T-helper 1 cell treated with Interleukin-12 subunit alpha and Interleukin-12 subunit beta and Interleukin-4 antibody, amounts not matched to agents 30 ng/mL and 1 ng/mL, for 36 hours (primary cell): Measurements from ENCODE around the gene ABCC3. TPM values are rescaled to one million over a fixed set of nuclear protein-coding genes. Genes with fewer than 3 reads are reported as not detected.

Experiments used
- intact Hi-C: fragments of 100-400 bp; cut with micrococcal nuclease; formaldehyde crosslinking; loops from one replicate; pipeline ENCODE4 v1.15.1; 2024
- total RNA-seq: library from RNA; stranded (reverse); gene quantifications from 2 replicates; pipeline ENCODE4 v1.2.3, GENCODE V29; 2022

The ABCC3 gene
- total RNA-seq, 1 donor from 2014 or later, result not detected

DNA sequence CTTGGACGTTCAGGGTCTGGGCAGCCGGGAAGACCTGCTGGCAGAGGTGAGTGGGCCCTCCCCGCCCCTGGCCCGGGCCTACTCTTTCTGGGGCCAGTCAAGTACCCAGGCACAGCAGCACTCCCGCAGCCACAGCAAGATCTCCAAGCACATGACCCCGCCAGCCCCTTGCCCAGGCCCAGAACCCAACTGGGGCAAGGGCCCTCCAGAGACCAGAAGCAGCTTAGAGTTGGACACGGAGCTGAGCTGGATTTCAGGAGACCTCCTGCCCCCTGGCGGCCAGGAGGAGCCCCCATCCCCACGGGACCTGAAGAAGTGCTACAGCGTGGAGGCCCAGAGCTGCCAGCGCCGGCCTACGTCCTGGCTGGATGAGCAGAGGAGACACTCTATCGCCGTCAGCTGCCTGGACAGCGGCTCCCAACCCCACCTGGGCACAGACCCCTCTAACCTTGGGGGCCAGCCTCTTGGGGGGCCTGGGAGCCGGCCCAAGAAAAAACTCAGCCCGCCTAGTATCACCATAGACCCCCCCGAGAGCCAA is 8.6 kb upstream of the ABCC3 start:
- intact Hi-C loops, result loop anchor here (1.0 kb wide), 2 partner anchors 79 to 144 kb away; partner anchors contain the start of gene SPATA20

- intact Hi-C loops, result no loop called here
Measured at GRCh38 chr17:50627036-50627781, 7.5 kb upstream of the ABCC3 start.

DNA sequence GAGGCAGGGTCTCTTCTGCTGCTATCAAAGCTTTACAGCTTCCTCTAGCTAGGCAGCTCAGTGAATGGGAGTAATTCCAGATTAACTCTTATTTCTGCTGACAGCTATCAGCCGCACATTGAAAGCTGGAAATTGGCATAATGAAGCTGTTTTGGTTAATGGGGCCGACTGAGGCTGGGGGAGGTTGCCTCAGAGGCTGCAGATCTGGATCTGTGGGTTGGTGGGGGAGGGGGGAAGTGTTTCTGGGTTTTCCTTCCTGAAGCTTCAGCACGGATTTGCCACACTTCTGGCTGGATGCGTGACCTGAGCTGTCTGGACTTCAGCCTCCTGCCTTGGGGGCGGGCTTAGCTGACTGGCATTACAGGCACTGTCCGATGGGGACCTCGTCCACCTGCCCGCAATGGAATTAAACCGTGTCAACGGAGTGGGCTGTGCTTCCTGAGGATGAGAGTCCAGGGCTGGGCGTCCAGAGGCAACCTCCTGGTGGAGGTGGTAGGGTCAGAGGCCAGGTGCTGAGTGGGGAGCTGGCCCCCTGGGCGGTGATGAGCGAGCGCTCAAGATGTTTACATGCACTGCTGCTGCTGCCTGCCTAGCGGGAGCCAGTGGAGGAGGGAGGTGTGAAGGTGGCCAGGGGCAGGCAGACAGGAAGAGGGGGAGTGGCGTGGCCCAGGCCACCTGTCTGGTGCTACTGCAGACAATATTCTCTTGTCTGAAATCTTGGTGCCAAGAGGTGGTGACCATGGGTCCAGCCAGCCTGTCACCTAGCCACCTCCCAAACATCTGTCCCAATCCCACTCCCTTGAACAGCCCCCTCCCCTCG is 6.7 kb upstream of the ABCC3 start:
- intact Hi-C loops, result no loop called here

DNA sequence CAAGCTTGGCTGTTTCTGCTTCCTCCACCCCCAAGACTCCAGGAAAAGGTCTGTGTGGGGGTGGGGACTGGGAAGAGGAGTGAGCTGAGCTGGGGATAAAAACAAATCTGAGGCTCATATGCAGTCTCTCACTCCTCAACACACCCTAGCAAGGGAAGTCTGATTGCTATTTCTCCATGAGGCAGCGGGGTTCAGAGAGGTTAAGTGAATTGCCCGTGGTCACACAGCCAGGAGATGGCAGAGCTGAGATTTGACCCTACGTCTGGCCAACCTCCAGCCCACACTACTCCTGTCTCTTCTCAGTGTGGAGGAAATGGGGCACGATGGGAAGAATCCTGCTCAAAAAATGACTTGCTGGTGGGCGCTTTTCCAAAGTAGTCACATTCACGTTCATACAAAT is 4.8 kb upstream of the ABCC3 start:
- intact Hi-C loops, result loop anchor here (1.0 to 2.0 kb wide), 2 partner anchors 65 to 75 kb away; no protein-coding TSS in a partner anchor

DNA sequence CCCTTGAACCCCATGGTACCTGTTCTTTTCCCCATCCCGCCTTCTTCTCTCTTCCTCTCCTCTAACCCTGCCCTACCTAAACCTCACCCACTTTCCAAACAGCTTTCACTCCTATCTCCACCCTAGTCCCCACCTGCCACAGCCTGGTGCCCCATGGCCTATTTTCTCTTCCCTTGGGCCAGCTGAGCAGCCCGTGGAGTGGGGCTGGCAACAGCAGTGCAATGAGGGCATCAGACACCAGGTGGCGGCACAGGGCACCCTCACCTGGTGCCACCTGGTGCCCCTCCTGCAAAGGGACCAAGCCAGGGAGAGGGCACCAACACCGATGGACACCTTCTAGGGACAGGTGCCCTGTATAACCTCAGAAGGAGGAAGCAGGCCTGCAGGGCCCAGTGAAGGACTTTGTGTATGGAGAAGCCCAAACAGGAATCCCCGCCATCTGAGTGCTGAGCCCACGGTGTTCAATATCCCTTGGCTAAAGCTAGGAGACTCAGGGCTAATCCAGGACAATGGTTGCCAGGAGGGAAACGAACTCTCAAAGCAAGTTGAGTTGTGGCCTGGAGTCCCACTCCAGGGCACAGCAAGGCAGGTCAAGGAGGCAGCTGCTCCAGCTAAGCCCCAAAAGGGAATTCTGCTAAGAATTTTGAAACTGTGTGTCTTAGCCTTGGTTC is 4.0 kb upstream of the ABCC3 start:
- intact Hi-C loops, result loop anchor here (1.0 to 2.0 kb wide), 2 partner anchors 65 to 74 kb away; no protein-coding TSS in a partner anchor

DNA sequence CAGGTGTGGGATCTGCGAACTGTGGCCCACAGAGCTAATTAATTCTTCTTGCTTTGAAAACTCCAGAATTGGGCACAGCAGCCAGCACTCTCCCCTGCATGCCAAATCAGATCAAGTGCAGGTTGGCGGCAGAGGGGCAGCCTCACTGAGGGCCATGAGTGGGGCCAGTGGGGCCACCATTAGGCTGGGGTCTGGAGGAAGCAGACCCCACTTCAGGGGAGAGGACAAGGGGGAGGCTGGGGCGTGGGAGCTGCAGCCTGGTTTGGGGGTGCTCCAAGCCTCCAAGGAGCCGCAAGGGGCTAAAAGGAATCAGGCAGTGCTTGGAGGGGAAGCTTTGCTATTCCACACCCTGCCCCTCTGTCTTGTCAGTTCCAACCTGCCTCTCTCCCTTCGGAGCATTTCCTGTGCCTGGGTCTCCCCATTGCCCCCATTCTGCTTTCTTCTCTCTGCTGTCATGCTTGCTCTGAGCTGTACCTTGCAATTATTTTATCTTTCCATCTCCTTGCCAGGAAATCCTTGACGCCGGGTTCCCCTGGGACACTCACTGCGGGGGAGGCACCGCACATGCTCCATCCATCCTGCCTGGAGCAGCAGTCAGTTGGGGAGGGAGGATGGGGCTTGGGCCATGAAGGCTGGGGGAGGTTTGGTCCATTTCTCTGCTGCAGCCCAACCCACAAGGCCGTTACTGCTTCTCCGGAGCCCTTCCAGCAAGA is 3.3 kb upstream of the ABCC3 start:
- intact Hi-C loops, result loop anchor here (2.0 kb wide), 1 partner anchor 73 kb away; no protein-coding TSS in a partner anchor

GRCh38 chr17:50631908-50632571 is 2.6 kb upstream of the ABCC3 start:
- intact Hi-C loops, result loop anchor here (2.0 kb wide), 1 partner anchor 73 kb away; no protein-coding TSS in a partner anchor

- intact Hi-C loops, result no loop called here
Measured at GRCh38 chr17:50632637-50633036, 2.0 kb upstream of the ABCC3 start.

DNA sequence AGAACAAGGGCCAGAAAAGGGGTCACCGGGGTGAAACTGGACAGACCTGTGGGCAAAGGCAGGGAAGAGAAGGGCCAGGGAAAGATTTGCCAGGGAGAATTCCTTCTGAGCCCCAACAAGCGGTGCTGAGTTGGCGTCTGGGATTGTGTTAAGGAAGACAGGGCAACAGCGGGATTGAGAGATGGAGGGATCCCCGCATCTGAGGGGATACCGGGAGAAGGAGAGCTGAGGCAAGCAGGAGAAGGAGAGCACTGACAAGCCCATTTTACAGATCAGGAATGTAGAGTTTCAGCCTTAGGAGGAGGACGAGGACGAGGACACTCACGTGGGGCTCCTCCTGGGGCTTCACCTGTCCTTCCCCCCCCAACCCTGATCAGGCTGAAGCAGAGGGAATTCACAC is 998 bp upstream of the ABCC3 start:
- intact Hi-C loops, result no loop called here

- intact Hi-C loops, result no loop called here
Measured at GRCh38 chr17:50634915-50635731, 442 bp downstream of the ABCC3 start.

GRCh38 chr17:50635732-50635981 is 976 bp downstream of the ABCC3 start:
- intact Hi-C loops, result no loop called here

GRCh38 chr17:50635982-50636803 is 1.5 kb downstream of the ABCC3 start:
- intact Hi-C loops, result no loop called here

DNA sequence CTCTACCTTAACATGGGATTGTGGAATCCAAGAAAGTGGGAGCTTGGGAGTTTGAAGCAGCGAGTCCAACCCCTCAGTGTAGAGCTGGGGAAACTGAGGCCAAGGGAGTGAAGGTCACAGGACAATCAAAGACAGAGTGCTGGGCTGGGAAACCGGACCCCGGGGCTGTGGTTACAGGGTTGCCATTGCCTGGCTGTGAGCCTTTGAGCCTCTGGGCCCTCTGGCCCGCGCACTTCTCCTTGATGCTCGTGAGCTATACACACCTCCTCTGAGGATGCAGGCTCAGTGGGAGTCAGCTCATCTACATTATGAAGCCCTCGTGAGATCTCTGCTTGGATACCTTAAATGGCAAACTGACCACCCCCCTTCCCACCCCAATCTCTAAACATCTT is 2.1 kb downstream of the ABCC3 start:
- intact Hi-C loops, result no loop called here

GRCh38 chr17:50637829-50638605 is 3.3 kb downstream of the ABCC3 start:
- intact Hi-C loops, result no loop called here

GRCh38 chr17:50638606-50638965 is 3.9 kb downstream of the ABCC3 start:
- intact Hi-C loops, result no loop called here

DNA sequence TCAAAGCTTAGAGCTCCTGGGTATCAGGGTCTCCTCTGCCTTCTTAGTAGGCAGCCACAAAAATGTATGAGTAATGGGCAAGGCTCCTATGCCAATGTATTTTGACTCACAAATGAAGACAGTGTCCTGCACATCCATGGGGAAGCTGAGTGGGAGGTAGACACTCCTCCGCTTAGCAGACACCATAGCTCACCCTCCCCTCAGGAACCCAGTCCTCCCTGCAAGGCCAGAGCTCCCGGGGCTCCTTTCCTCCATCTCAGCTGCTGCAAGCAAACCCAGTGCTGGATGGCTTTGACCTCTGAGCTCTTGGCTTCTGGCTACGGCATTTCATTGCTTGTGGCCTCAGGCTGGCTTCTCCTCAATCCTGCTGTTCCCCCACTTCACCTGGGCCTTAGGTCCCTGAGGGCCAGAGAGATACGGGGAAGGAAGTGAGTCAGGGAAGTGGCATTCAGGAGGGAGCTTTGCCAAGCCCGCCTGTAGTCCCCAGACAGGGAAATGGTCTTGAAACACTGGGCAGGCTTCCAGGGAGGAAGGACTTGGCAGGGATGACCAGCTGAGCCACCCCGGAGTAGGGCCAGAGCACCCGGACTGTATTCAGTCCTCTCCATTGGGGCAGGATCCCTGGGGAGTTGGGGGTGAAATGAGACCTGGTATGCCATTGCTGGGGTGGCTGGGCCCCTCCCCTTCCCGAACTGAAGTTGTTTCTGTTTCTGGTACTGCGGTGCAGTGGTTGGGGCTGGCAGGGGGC is 4.5 kb downstream of the ABCC3 start:
- intact Hi-C loops, result no loop called here

- intact Hi-C loops, result no loop called here
Measured at GRCh38 chr17:50640686-50641351, 6.1 kb downstream of the ABCC3 start.
